Measurements from ENCODE around the gene GPRIN1. TPM values are rescaled to one million over a fixed set of nuclear protein-coding genes. Genes with fewer than 3 reads are reported as not detected.
A peak's percentile ranks its signal among the peaks of the same experiment; 100 is the strongest.

GPRIN1 gene
- total and polyA plus RNA-seq, 4 donors: 0.23 to 0.50 (median 0.30) TPM; not detected in 1

DNA sequence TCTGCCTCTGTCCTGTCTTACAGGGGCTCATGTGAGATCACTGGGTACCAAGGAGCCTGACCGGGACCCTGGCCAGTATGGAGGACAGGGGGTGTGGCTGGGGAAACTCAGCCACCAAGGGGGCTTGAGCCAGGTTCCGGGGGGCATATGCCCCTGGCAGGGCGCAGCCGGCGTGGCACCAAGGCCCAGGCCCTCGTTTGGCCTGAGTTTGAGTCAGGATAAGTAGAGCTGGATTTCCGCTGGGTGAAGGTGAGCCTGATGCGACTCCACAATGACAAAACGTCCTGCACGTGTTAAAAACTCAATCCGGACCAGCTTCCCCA is 36.7 kb upstream of the GPRIN1 start:
- H3K36me3 ChIP-seq (ENCODE audit: control insufficient read depth in 4 of 4, insufficient read depth in 3 of 4, low read depth in 1 of 4, low read length in 3 of 4): no peaks in the 10 kb centered on the region
- no peak for DNase-seq (ENCODE audit: low spot score)
- peaks cover 5 to 18% (median 14%) of the 10 kb centered on the region in 4 donors for H3K4me1 ChIP-seq (ENCODE audit: control insufficient read depth in 4 of 4, insufficient read depth in 4 of 4, low read length in 3 of 4)
- H3K4me3 ChIP-seq (ENCODE audit: low read depth in 1 of 3, low read length in 3 of 3): peak overlapping the region; percentile 51 to 76 (median 59)
- 33% methylated on average over 11 of the region's 11 CpGs for WGBS
- no peaks in the 10 kb centered on the region for H3K27me3 ChIP-seq (ENCODE audit: control insufficient read depth in 4 of 4, insufficient read depth in 4 of 4, low read length in 3 of 4)
- TF ChIP-seq, protein P1, sequence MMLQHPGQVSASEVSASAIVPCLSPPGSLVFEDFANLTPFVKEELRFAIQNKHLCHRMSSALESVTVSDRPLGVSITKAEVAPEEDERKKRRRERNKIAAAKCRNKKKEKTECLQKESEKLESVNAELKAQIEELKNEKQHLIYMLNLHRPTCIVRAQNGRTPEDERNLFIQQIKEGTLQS (IDR thresholded peaks at IDR 0.05): no peak
- no peak for TF ChIP-seq YY1 (IDR thresholded peaks at IDR 0.05)
- TF ChIP-seq FOXA1 (IDR thresholded peaks at IDR 0.05): no peak
- H3K9me3 ChIP-seq (ENCODE audit: control insufficient read depth in 4 of 4, low read length in 3 of 4): no peaks in the 10 kb centered on the region
- H3K9ac ChIP-seq (ENCODE audit: low read depth in 1 of 2, low read length in 2 of 2): no peak overlapping the region
- H3K27ac ChIP-seq (ENCODE audit: low read depth in 1 of 2, low read length in 2 of 2): peak overlapping the region; percentile 18 to 40

DNA sequence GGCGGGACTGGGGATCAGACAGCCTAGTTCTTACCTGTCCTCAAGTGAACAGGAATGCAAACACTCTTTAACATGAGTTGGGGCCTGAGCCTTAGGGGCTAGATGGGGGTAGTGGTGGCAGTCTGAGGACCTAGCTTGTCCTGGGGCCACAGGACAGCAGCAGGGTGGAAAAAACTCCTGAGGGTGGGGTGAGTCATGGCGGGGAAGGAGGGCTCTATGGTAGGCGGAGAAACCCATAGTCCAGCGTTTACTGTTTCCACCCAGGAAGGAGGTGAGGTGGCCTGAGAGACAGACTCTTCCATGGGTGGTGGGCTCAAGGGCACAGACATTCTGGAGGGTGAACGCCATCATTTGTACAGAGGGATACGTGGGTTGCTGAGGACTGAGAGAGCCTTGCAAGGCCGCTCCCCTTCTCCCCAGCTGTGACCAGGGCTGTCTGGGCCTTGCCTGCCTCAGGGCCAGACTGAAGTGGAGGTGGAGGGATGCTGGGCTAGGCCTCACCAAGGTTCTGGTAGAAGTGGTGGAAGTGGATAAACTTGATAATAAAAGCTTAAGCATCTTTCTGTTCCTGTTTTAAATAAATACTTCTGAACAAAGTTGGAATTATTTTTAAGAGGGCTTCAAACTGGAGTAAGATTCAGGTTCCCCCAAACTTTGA is 36.2 kb upstream of the GPRIN1 start:
- Histone ChIP-seq H3K36me3 (ENCODE audit: control insufficient read depth in 4 of 4, insufficient read depth in 3 of 4, low read depth in 1 of 4, low read length in 3 of 4) (no peaks in the 10 kb centered on the region), H3K4me1 (ENCODE audit: control insufficient read depth in 4 of 4, insufficient read depth in 4 of 4, low read length in 3 of 4) (peaks cover 5 to 18% (median 14%) of the 10 kb centered on the region in 4 donors), H3K4me3 (ENCODE audit: low read depth in 1 of 3, low read length in 3 of 3) (no peak overlapping the region), H3K9me3 (ENCODE audit: control insufficient read depth in 4 of 4, low read length in 3 of 4) (no peaks in the 10 kb centered on the region), H3K27ac (ENCODE audit: low read depth in 1 of 2, low read length in 2 of 2) (no peak overlapping the region), H3K9ac (ENCODE audit: low read depth in 1 of 2, low read length in 2 of 2) (no peak overlapping the region), H3K27me3 (ENCODE audit: control insufficient read depth in 4 of 4, insufficient read depth in 4 of 4, low read length in 3 of 4) (no peaks in the 10 kb centered on the region)
- DNase-seq (ENCODE audit: low spot score): no peak
- TF ChIP-seq YY1 (IDR thresholded peaks at IDR 0.05): no peak
- TF ChIP-seq, protein P2, sequence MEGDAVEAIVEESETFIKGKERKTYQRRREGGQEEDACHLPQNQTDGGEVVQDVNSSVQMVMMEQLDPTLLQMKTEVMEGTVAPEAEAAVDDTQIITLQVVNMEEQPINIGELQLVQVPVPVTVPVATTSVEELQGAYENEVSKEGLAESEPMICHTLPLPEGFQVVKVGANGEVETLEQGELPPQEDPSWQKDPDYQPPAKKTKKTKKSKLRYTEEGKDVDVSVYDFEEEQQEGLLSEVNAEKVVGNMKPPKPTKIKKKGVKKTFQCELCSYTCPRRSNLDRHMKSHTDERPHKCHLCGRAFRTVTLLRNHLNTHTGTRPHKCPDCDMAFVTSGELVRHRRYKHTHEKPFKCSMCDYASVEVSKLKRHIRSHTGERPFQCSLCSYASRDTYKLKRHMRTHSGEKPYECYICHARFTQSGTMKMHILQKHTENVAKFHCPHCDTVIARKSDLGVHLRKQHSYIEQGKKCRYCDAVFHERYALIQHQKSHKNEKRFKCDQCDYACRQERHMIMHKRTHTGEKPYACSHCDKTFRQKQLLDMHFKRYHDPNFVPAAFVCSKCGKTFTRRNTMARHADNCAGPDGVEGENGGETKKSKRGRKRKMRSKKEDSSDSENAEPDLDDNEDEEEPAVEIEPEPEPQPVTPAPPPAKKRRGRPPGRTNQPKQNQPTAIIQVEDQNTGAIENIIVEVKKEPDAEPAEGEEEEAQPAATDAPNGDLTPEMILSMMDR (IDR thresholded peaks at IDR 0.05; ENCODE audit: low read depth, low read length, missing input control): no peak
- no peak for TF ChIP-seq HNF4G (IDR thresholded peaks at IDR 0.05)
- no peak for TF ChIP-seq TAF1 (conservative IDR thresholded peaks at IDR 0.05)
- no peak for TF ChIP-seq FOXA1 (IDR thresholded peaks at IDR 0.05)
- TF ChIP-seq GABPA (IDR thresholded peaks at IDR 0.05 in 1 of 2, conservative IDR thresholded peaks at IDR 0.05 in 1 of 2): no peak
- no peak for TF ChIP-seq HNF4A (conservative IDR thresholded peaks at IDR 0.05)
- no peak for TF ChIP-seq RXRA (IDR thresholded peaks at IDR 0.05)
- 96% methylated on average over 7 of the region's 7 CpGs for WGBS

DNA sequence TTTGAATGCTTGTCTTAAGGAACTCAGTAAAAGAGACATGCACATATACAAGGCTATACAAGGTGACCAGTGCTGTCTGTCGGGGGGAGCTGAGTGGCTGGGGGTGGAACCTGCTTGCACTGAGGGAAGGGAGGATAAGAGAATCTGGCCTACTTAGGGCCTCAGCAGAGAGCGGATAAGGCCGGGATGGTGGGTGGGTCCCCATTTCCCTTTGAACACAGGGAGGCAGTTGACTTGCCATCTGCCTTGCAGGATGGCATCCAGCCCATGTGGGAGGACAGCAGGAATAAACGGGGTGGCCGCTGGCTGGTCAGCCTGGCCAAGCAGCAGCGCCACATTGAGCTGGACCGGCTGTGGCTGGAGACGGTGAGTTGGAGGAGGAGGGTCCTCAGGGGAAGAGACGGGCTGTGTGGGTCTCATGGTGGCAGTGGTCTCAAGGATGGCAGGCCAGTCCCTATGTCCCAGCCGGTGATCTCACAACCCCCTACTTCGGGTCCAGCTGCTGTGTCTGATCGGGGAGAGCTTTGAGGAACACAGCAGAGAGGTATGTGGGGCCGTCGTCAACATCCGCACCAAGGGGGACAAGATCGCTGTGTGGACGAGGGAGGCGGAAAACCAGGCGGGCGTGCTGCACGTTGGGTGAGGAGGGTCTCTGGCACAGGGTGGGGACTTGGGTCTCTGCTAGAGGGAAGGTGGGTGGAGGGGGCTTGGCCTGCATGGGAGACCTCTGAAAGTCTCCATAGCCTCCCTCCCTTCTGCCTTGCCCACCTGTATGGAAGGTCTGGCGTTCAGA is 35.1 kb upstream of the GPRIN1 start:
- Histone ChIP-seq H3K36me3 (ENCODE audit: control insufficient read depth in 4 of 4, insufficient read depth in 3 of 4, low read depth in 1 of 4, low read length in 3 of 4) (no peaks in the 10 kb centered on the region), H3K9me3 (ENCODE audit: control insufficient read depth in 4 of 4, low read length in 3 of 4) (no peaks in the 10 kb centered on the region), H3K27ac (ENCODE audit: low read depth in 1 of 2, low read length in 2 of 2) (no peak overlapping the region), H3K4me3 (ENCODE audit: low read depth in 1 of 3, low read length in 3 of 3) (no peak overlapping the region), H3K27me3 (ENCODE audit: control insufficient read depth in 4 of 4, insufficient read depth in 4 of 4, low read length in 3 of 4) (no peaks in the 10 kb centered on the region), H3K4me1 (ENCODE audit: control insufficient read depth in 4 of 4, insufficient read depth in 4 of 4, low read length in 3 of 4) (peaks cover 5 to 18% (median 14%) of the 10 kb centered on the region in 4 donors), H3K9ac (ENCODE audit: low read depth in 1 of 2, low read length in 2 of 2) (no peak overlapping the region)
- WGBS: 95% methylated on average over 22 of the region's 22 CpGs
- DNase-seq (ENCODE audit: low spot score): peak; percentile 57
- TF ChIP-seq, protein P1 (IDR thresholded peaks at IDR 0.05): no peak
- TF ChIP-seq HNF4A (conservative IDR thresholded peaks at IDR 0.05) (no peak), TAF1 (conservative IDR thresholded peaks at IDR 0.05) (no peak), RAD21 (IDR thresholded peaks at IDR 0.05) (no peak), EGR1 (IDR thresholded peaks at IDR 0.05; ENCODE audit: low read depth in 2 of 2) (no peak), YY1 (IDR thresholded peaks at IDR 0.05) (no peak), FOXA1 (IDR thresholded peaks at IDR 0.05) (no peak), JUND (IDR thresholded peaks at IDR 0.05) (no peak), GABPA (IDR thresholded peaks at IDR 0.05 in 1 of 2, conservative IDR thresholded peaks at IDR 0.05 in 1 of 2) (no peak), FOXA2 (IDR thresholded peaks at IDR 0.05) (no peak), HNF4G (IDR thresholded peaks at IDR 0.05) (no peak)
- TF ChIP-seq, protein P3, sequence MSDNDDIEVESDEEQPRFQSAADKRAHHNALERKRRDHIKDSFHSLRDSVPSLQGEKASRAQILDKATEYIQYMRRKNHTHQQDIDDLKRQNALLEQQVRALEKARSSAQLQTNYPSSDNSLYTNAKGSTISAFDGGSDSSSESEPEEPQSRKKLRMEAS (IDR thresholded peaks at IDR 0.05): no peak
- TF ChIP-seq, protein P4, sequence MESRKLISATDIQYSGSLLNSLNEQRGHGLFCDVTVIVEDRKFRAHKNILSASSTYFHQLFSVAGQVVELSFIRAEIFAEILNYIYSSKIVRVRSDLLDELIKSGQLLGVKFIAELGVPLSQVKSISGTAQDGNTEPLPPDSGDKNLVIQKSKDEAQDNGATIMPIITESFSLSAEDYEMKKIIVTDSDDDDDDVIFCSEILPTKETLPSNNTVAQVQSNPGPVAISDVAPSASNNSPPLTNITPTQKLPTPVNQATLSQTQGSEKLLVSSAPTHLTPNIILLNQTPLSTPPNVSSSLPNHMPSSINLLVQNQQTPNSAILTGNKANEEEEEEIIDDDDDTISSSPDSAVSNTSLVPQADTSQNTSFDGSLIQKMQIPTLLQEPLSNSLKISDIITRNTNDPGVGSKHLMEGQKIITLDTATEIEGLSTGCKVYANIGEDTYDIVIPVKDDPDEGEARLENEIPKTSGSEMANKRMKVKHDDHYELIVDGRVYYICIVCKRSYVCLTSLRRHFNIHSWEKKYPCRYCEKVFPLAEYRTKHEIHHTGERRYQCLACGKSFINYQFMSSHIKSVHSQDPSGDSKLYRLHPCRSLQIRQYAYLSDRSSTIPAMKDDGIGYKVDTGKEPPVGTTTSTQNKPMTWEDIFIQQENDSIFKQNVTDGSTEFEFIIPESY (IDR thresholded peaks at IDR 0.05): no peak
- TF ChIP-seq, protein P2 (IDR thresholded peaks at IDR 0.05; ENCODE audit: low read depth, low read length, missing input control): no peak

Measured in liver (tissue), 9 donors.